Common myeloid progenitor, CD34-positive (primary cell): ENCODE results near the gene GABRG3.

Source experiments
- CTCF ChIA-PET: fragments of 350-600 bp; sonication (Branson Sonifier 250); formaldehyde crosslinking; loops from one replicate; lab custom pipeline; 2021; ENCODE audit warnings: antibody characterized with exemption; lab: Charles Lee
- POLR2A ChIA-PET: fragments of 350-600 bp; sonication (Branson Sonifier 250); formaldehyde crosslinking; loops from one replicate; lab custom pipeline; 2021; ENCODE audit warnings: antibody characterized with exemption; lab: Charles Lee
- DNase-seq, 3 donors: peaks; one replicate each; pipeline versions ENCODE4 v3.0.0 to v3.0.0-alpha.2; 2013
- H3K27ac ChIP-seq, 2 experiments: 1 replicate in 1 of 2; 2 replicates in 1 of 2; pipeline ENCODE4 v1.7.0; 2013; ENCODE audit warnings: inconsistent platforms in 2 of 2, low read length in 2 of 2, mild to moderate bottlenecking in 2 of 2, low read depth in 1 of 2, moderate library complexity in 1 of 2; ENCODE audit not compliant: severe bottlenecking in 2 of 2, insufficient read depth in 1 of 2, poor library complexity in 1 of 2
- H3K27me3 ChIP-seq, 5 experiments: replicated peaks in 2 of 5; 1 replicate in 3 of 5; 2 replicates in 2 of 5; pipeline versions ENCODE4 v1.6.1 to v1.7.0; 2013; ENCODE audit warnings: low read length in 4 of 5, mild to moderate bottlenecking in 2 of 5, moderate library complexity in 2 of 5, inconsistent platforms in 1 of 5; ENCODE audit not compliant: insufficient read depth in 5 of 5, control insufficient read depth in 4 of 5
- H3K36me3 ChIP-seq, 4 experiments: 1 replicate in 2 of 4; 2 replicates in 2 of 4; pipeline versions ENCODE4 v1.6.1 to v1.7.0; 2013; ENCODE audit warnings: low read length in 3 of 4, control low read depth in 1 of 4, mild to moderate bottlenecking in 1 of 4; ENCODE audit not compliant: control insufficient read depth in 4 of 4, insufficient read depth in 4 of 4
- H3K4me1 ChIP-seq, 4 experiments: 1 replicate in 3 of 4; 2 replicates in 1 of 4; pipeline versions ENCODE4 v1.6.1 to v1.7.1; 2013; ENCODE audit warnings: low read length in 3 of 4, mild to moderate bottlenecking in 3 of 4, control low read depth in 1 of 4, inconsistent platforms in 1 of 4, moderate library complexity in 1 of 4; ENCODE audit not compliant: control insufficient read depth in 4 of 4, insufficient read depth in 4 of 4; ENCODE audit errors: control extremely low read depth in 1 of 4
- H3K4me3 ChIP-seq, 7 experiments: 1 replicate in 4 of 7; 2 replicates in 3 of 7; pipeline versions ENCODE4 v1.5.1 to v1.7.0; 2013; ENCODE audit warnings: mild to moderate bottlenecking in 7 of 7, low read length in 6 of 7, moderate library complexity in 6 of 7, inconsistent platforms in 2 of 7, low read depth in 2 of 7, control low read depth in 1 of 7; ENCODE audit not compliant: insufficient read depth in 4 of 7, control insufficient read depth in 1 of 7; ENCODE audit errors: extremely low read depth in 1 of 7
- H3K9me3 ChIP-seq, 5 experiments: 1 replicate in 4 of 5; 2 replicates in 1 of 5; pipeline versions ENCODE4 v1.6.1 to v1.7.1; 2013; ENCODE audit warnings: low read length in 4 of 5, mild to moderate bottlenecking in 2 of 5, inconsistent platforms in 1 of 5, low read depth in 1 of 5, moderate library complexity in 1 of 5; ENCODE audit not compliant: control insufficient read depth in 4 of 5, insufficient read depth in 2 of 5; ENCODE audit errors: control extremely low read depth in 1 of 5
- WGBS: methylation state at CpG from one replicate; pipeline ENCODE4 v1.1.5; 2013; ENCODE audit not compliant: insufficient coverage; 5-methylcytosine and 5-hydroxymethylcytosine counted together

GABRG3 gene

GRCh38 chr15:26954403-26954802 lies 16.6 kb upstream of the GABRG3 start:
- CTCF ChIA-PET, result no interaction called here
- WGBS, result no CpG with 5 or more reads among the region's 2 CpGs
- POLR2A ChIA-PET, result no interaction called here

GRCh38 chr15:26967719-26968269 lies 3.2 kb upstream of the GABRG3 start:
- Histone ChIP-seq H3K27ac (no peak overlapping the region), H3K36me3 (no peaks in the 10 kb centered on the region), H3K4me3 (no peak overlapping the region), H3K27me3 (peaks cover 9 to 62% (median 28%) of the 10 kb centered on the region in 5 experiments), H3K9me3 (peaks cover 0 to 6% (median 0%) of the 10 kb centered on the region in 5 experiments), H3K4me1 (peaks cover 0 to 7% (median 1%) of the 10 kb centered on the region in 4 experiments)
- 5% methylated on average over 39 of the region's 48 CpGs for WGBS
- CTCF ChIA-PET, result no interaction called here
- POLR2A ChIA-PET, result no interaction called here
- no peak for DNase-seq

More at GRCh38 chr15:26954403-26954802, 16.6 kb upstream of the GABRG3 start:
- Histone ChIP-seq H3K27ac (no peak overlapping the region), H3K9me3 (peaks cover 0 to 3% (median 1%) of the 10 kb centered on the region in 5 experiments), H3K4me1 (no peaks in the 10 kb centered on the region), H3K36me3 (no peaks in the 10 kb centered on the region), H3K4me3 (no peak overlapping the region), H3K27me3 (no peaks in the 10 kb centered on the region)
- no peak for DNase-seq

- no peak for DNase-seq
- CTCF ChIA-PET, result no interaction called here
- no peaks in the 10 kb centered on the region for H3K36me3 ChIP-seq
- H3K4me3 ChIP-seq, result no peak overlapping the region
- peaks cover 0 to 7% (median 1%) of the 10 kb centered on the region in 4 experiments for H3K4me1 ChIP-seq
- H3K27me3 ChIP-seq, result peaks cover 13 to 69% (median 32%) of the 10 kb centered on the region in 5 experiments
- no CpG with 5 or more reads among the region's 2 CpGs for WGBS
- POLR2A ChIA-PET, result no interaction called here
- H3K27ac ChIP-seq, result no peak overlapping the region
- H3K9me3 ChIP-seq, result peaks cover 0 to 6% (median 0%) of the 10 kb centered on the region in 5 experiments
These were observed 2.2 kb upstream of the GABRG3 start for GRCh38 chr15:26968806-26969205.

- DNase-seq, result no peak
- Histone ChIP-seq H3K27me3 (peaks cover 12 to 71% (median 32%) of the 10 kb centered on the region in 5 experiments), H3K36me3 (no peaks in the 10 kb centered on the region), H3K4me1 (peaks cover 0 to 7% (median 1%) of the 10 kb centered on the region in 4 experiments), H3K27ac (no peak overlapping the region), H3K9me3 (peaks cover 0 to 6% (median 0%) of the 10 kb centered on the region in 5 experiments), H3K4me3 (peak overlapping the region in 3 of 7 experiments; percentile 4 to 33 (median 6))
- CTCF ChIA-PET, result no interaction called here
- 5% methylated on average over 62 of the region's 72 CpGs for WGBS
- POLR2A ChIA-PET, result no interaction called here
These were observed 464 bp downstream of the GABRG3 start for GRCh38 chr15:26971271-26972018.

GRCh38 chr15:26972636-26973035 lies 1.7 kb downstream of the GABRG3 start:
- H3K36me3 ChIP-seq, result no peaks in the 10 kb centered on the region
- no peak overlapping the region for H3K4me3 ChIP-seq
- peaks cover 0 to 7% (median 1%) of the 10 kb centered on the region in 4 experiments for H3K4me1 ChIP-seq
- H3K9me3 ChIP-seq, result peaks cover 0 to 4% (median 0%) of the 10 kb centered on the region in 5 experiments
- CTCF ChIA-PET, result interaction anchor here (0.6 kb wide), 1 partner anchor 77 kb away, joined by 3 read pairs; no protein-coding TSS in a partner anchor
- WGBS, result 80% methylated on average over 1 of the region's 2 CpGs
- H3K27me3 ChIP-seq, result peaks cover 12 to 63% (median 30%) of the 10 kb centered on the region in 5 experiments
- POLR2A ChIA-PET, result no interaction called here
- H3K27ac ChIP-seq, result no peak overlapping the region
- DNase-seq, result no peak

- 21% methylated on average over 5 of the region's 9 CpGs for WGBS
- peaks cover 0 to 3% (median 1%) of the 10 kb centered on the region in 4 experiments for H3K4me1 ChIP-seq
- H3K36me3 ChIP-seq, result no peaks in the 10 kb centered on the region
- no peak overlapping the region for H3K4me3 ChIP-seq
- no peaks in the 10 kb centered on the region for H3K9me3 ChIP-seq
- DNase-seq, result peak in 2 of 3 donors; percentile 9 to 11
- CTCF ChIA-PET, result no interaction called here
- H3K27ac ChIP-seq, result no peak overlapping the region
- POLR2A ChIA-PET, result no interaction called here
- H3K27me3 ChIP-seq, result peaks cover 9 to 55% (median 30%) of the 10 kb centered on the region in 5 experiments
These were observed 3.3 kb downstream of the GABRG3 start for GRCh38 chr15:26974120-26974780.
